Parietal lobe (tissue), 2 donors: ENCODE results near the gene IFT80. TPM values are rescaled to one million over a fixed set of nuclear protein-coding genes. Genes with fewer than 3 reads are reported as not detected.
A peak's percentile ranks its signal among the peaks of the same experiment; 100 is the strongest.

Experiments used
- small RNA-seq: library from RNA; depleted of rRNA; stranded (forward); fragments of <200 nt; gene quantifications from one replicate; pipeline ENCODE3, GENCODE V24; 2014; ENCODE audit warnings: low replicate concordance
- total RNA-seq: library from RNA; depleted of rRNA; stranded (reverse); fragments of >200 nt; gene quantifications from one replicate; pipeline ENCODE4 v1.2.3, GENCODE V29; 2014

The IFT80 gene
- 103 TPM for total RNA-seq

GRCh38 chr3:160399125-160400029, at the start of gene IFT80, which contains the start of gene SMC4:
Gene IFT80 (minus strand): TSS chr3:160399225. CDS start chr3:160384600, 14,625 bp downstream.
Gene SMC4 (plus strand): TSS chr3:160399650. CDS start chr3:160400827, 1,177 bp downstream.

GRCh38 chr3:160225176-160226025, 173.6 kb downstream of the IFT80 start, which contains the start of gene C3orf80:
Gene C3orf80 (plus strand): TSS chr3:160225422. CDS start chr3:160225636, 214 bp downstream.

Small RNA genes lying within 50 kb of the gene (small RNA-seq; reads per million reads assigned to genes)
- 94.3 reads per million, percentile 95 among the genes with 10 or more reads in this experiment for gene MIR15B
- 11.2 reads per million, percentile 90 among the genes with 10 or more reads in this experiment for gene MIR16-2

Other genes starting within 250 kb of the IFT80 start
- gene C3orf80, start 173.8 kb downstream of the IFT80 start, total RNA-seq = 5.6 TPM
- 78.6 TPM for gene SMC4, start 425 bp upstream of the IFT80 start, total RNA-seq
- gene TRIM59, start 50.6 kb upstream of the IFT80 start, total RNA-seq = 14.1 TPM
- 38.5 TPM for gene KPNA4, start 166.3 kb upstream of the IFT80 start, total RNA-seq